Hepatocyte (in vitro differentiated cells): ENCODE data around the gene DHX15. TPM values are rescaled to one million over a fixed set of nuclear protein-coding genes. Genes with fewer than 3 reads are reported as not detected.
A peak's percentile ranks its signal among the peaks of the same experiment; 100 is the strongest.

Source experiments
- DNase-seq: peaks from one replicate; pipeline ENCODE4 v3.0.0-alpha.2; 2016; ENCODE audit warnings: low spot score
- H2AFZ ChIP-seq: fragments of 200-600 bp; sonication (generic); 2 replicates; pipeline ENCODE4 v1.6.0; 2016; ENCODE audit warnings: antibody characterized with exemption, mild to moderate bottlenecking
- H3K27ac ChIP-seq: fragments of 200-600 bp; sonication (generic); 2 replicates; pipeline ENCODE4 v1.5.1; 2016; ENCODE audit warnings: mild to moderate bottlenecking
- H3K27me3 ChIP-seq: fragments of 200-600 bp; sonication (generic); 2 replicates; pipeline ENCODE4 v1.6.1; 2016
- H3K36me3 ChIP-seq: fragments of 200-600 bp; sonication (generic); replicated peaks from 2 replicates; pipeline ENCODE4 v1.5.1; 2016; ENCODE audit warnings: low read depth; ENCODE audit not compliant: insufficient read depth
- H3K4me1 ChIP-seq: fragments of 200-600 bp; sonication (generic); 2 replicates; pipeline ENCODE4 v1.5.1; 2016; ENCODE audit warnings: mild to moderate bottlenecking, moderate library complexity; ENCODE audit not compliant: insufficient read depth
- H3K4me2 ChIP-seq: fragments of 200-600 bp; sonication (generic); 2 replicates; pipeline ENCODE4 v1.6.0; 2016
- H3K4me3 ChIP-seq: fragments of 200-600 bp; sonication (generic); 2 replicates; pipeline ENCODE4 v1.5.1; 2016; ENCODE audit warnings: mild to moderate bottlenecking
- H3K79me2 ChIP-seq: fragments of 200-600 bp; sonication (generic); 2 replicates; pipeline ENCODE4 v1.6.0; 2017; ENCODE audit warnings: mild to moderate bottlenecking
- H3K9me2 ChIP-seq: fragments of 200-600 bp; sonication (generic); replicated peaks from 2 replicates; pipeline ENCODE4 v1.6.0; 2017; ENCODE audit warnings: mild to moderate bottlenecking; ENCODE audit not compliant: insufficient read depth
- H3K9me3 ChIP-seq: fragments of 200-600 bp; sonication (generic); 2 replicates; pipeline ENCODE4 v1.5.1; 2016; ENCODE audit warnings: low read depth, mild to moderate bottlenecking
- H4K20me1 ChIP-seq: fragments of 200-600 bp; sonication (generic); 2 replicates; pipeline ENCODE4 v1.6.0; 2016; ENCODE audit warnings: mild to moderate bottlenecking; ENCODE audit not compliant: insufficient read depth, poor library complexity, severe bottlenecking
- EZH2 ChIP-seq: fragments of 200-600 bp; sonication (generic); IDR thresholded peaks from 2 replicates; pipeline ENCODE4 v1.6.1; 2016; ENCODE audit warnings: antibody characterized with exemption, mild to moderate bottlenecking, borderline replicate concordance
- EZH2phosphoT487 ChIP-seq: fragments of 200-600 bp; sonication (generic); IDR thresholded peaks from one replicate; pipeline ENCODE4 v1.6.1; 2018; ENCODE audit warnings: antibody characterized with exemption, mild to moderate bottlenecking, low read depth, moderate library complexity; ENCODE audit not compliant: unreplicated experiment, severe bottlenecking
- WGBS: methylation state at CpG from one replicate; pipeline ENCODE4 v1.1.6; 2016; ENCODE audit warnings: low lambda C conversion rate; ENCODE audit errors: missing lambda C conversion rate; 5-methylcytosine and 5-hydroxymethylcytosine counted together
- polyA plus RNA-seq: library from polyadenylated mRNA; unstranded; fragments of >200 nt; fragmentation: Nextera tagmentation; extraction: Ambion mirVana; gene quantifications from 2 replicates; pipeline ENCODE4 v1.2.1, GENCODE V29; 2016
- total RNA-seq: library from RNA; depleted of rRNA; stranded (reverse); fragments of >200 nt; gene quantifications from 2 replicates; pipeline ENCODE4 v1.2.3, GENCODE V29; 2014
- TF ChIP-seq, protein P1 (sequence below): fragments of 200-600 bp; sonication (generic); IDR thresholded peaks from 2 replicates; pipeline ENCODE4 v1.5.1; 2016; ENCODE audit warnings: antibody characterized with exemption, mild to moderate bottlenecking; ENCODE audit not compliant: poor library complexity

Gene DHX15
- total and polyA plus RNA-seq, 2 experiments from 2014 or later, result 88.4 to 188 TPM

DNA sequence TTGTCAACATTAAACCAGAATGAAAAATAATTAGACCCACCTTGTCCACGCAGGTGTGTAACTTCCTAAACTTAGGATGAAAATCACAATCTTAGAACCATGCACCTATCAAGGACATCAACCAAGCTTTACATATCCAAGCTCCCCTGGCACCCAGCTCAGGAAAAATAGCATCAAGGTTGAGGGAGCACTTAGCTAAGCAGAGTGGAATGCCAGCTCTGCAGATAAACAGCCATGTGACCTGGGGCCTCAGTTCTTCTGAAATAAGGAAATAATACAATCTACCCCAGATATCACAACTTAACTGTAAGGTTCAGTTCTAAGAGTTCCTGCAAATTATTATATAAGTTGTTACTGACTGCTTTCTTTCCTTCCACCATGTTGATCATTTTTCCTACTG lies 64.7 kb downstream of the DHX15 start:
- peaks cover 26% of the 10 kb centered on the region for H3K79me2 ChIP-seq
- no peaks in the 10 kb centered on the region for H3K9me3 ChIP-seq
- peaks cover 18% of the 10 kb centered on the region for H3K4me1 ChIP-seq
- no peak overlapping the region for H2AFZ ChIP-seq
- no peaks in the 10 kb centered on the region for H3K36me3 ChIP-seq
- TF ChIP-seq EZH2 (no peak), EZH2phosphoT487 (no peak)
- TF ChIP-seq, protein P1, sequence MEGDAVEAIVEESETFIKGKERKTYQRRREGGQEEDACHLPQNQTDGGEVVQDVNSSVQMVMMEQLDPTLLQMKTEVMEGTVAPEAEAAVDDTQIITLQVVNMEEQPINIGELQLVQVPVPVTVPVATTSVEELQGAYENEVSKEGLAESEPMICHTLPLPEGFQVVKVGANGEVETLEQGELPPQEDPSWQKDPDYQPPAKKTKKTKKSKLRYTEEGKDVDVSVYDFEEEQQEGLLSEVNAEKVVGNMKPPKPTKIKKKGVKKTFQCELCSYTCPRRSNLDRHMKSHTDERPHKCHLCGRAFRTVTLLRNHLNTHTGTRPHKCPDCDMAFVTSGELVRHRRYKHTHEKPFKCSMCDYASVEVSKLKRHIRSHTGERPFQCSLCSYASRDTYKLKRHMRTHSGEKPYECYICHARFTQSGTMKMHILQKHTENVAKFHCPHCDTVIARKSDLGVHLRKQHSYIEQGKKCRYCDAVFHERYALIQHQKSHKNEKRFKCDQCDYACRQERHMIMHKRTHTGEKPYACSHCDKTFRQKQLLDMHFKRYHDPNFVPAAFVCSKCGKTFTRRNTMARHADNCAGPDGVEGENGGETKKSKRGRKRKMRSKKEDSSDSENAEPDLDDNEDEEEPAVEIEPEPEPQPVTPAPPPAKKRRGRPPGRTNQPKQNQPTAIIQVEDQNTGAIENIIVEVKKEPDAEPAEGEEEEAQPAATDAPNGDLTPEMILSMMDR, result no peak
- 100% methylated on average over 1 of the region's 1 CpG for WGBS
- H3K9me2 ChIP-seq, result no peaks in the 10 kb centered on the region
- no peaks in the 10 kb centered on the region for H3K27me3 ChIP-seq
- no peaks in the 10 kb centered on the region for H4K20me1 ChIP-seq
- H3K4me3 ChIP-seq, result no peak overlapping the region
- peak; percentile 51 for DNase-seq
- peak overlapping the region; percentile 7 for H3K4me2 ChIP-seq
- peak overlapping the region; percentile 61 for H3K27ac ChIP-seq

DNA sequence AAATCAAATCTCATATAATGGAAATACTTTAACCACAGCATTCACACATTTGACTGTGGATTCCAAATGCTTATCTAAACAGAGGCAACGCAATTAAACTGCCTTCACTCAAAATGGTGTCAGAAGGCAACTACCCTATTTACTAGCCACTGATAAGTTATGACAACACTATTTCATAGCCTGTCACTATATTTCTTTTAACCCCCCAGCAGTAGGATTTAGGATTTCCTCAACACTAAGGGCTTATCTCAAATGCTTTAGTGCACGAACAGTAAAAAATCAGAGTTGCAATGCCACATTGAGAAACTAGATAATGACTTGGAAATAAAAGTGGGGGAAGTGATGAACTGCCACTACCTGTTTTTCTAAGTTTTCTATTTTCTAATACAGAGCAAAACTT lies 66.7 kb downstream of the DHX15 start:
- Histone ChIP-seq H2AFZ (no peak overlapping the region), H3K4me2 (no peak overlapping the region), H3K27ac (no peak overlapping the region), H3K27me3 (no peaks in the 10 kb centered on the region), H3K9me3 (no peaks in the 10 kb centered on the region), H3K4me3 (no peak overlapping the region), H3K9me2 (no peaks in the 10 kb centered on the region), H3K79me2 (peaks cover 15% of the 10 kb centered on the region), H3K36me3 (no peaks in the 10 kb centered on the region), H3K4me1 (peaks cover 18% of the 10 kb centered on the region), H4K20me1 (no peaks in the 10 kb centered on the region)
- WGBS, result 66% methylated on average over 2 of the region's 2 CpGs
- TF ChIP-seq EZH2, result no peak
- TF ChIP-seq, protein P1, result no peak
- no peak for TF ChIP-seq EZH2phosphoT487
- DNase-seq, result no peak

DNA sequence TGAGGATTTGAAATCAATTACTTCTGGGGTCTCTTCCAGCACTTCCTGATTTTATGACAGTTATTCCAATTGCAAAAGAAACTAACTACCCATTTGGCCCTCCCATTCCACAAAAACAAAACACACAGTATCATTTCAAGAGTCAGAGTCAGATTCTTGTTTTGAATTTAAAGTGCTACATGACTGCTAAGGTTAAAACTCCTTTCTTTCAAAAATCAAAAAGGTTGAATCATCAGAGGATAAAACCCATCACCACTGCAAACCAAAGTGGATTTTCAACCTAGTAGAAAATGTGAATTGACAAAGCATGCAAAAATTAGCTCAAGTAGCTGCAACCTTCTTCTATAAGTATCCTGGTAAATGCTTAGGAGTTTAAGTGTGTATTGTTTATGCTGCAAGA lies 67.4 kb downstream of the DHX15 start:
- peaks cover 18% of the 10 kb centered on the region for H3K4me1 ChIP-seq
- H3K36me3 ChIP-seq, result no peaks in the 10 kb centered on the region
- H4K20me1 ChIP-seq, result no peaks in the 10 kb centered on the region
- no peaks in the 10 kb centered on the region for H3K9me3 ChIP-seq
- H3K4me3 ChIP-seq, result no peak overlapping the region
- H3K27ac ChIP-seq, result no peak overlapping the region
- H3K9me2 ChIP-seq, result no peaks in the 10 kb centered on the region
- DNase-seq, result no peak
- TF ChIP-seq, protein P1, result no peak
- no peak for TF ChIP-seq EZH2
- no peak for TF ChIP-seq EZH2phosphoT487
- no peak overlapping the region for H2AFZ ChIP-seq
- no peak overlapping the region for H3K4me2 ChIP-seq
- H3K79me2 ChIP-seq, result peaks cover 10% of the 10 kb centered on the region
- no peaks in the 10 kb centered on the region for H3K27me3 ChIP-seq

DNA sequence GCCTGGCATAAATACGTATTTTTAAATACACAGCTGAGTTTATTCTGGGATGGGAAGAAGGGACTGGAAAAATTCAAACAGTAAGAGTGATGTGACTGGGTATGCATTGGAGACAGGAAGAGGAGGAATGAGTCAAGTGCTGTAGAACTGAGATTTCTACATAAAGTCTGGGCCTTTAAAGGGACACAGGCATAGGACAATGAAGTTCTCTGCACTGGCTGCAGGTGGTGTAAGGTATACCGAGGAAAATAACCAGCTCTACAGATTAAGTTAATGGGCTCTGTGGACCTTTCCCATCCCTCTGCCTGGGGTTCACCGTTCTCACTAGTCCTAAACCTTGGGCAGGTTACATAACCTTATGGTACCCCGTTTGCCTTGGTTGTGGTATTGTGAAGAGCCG lies 68.7 kb downstream of the DHX15 start:
- H2AFZ ChIP-seq, result no peak overlapping the region
- H4K20me1 ChIP-seq, result no peaks in the 10 kb centered on the region
- peaks cover 5% of the 10 kb centered on the region for H3K79me2 ChIP-seq
- H3K36me3 ChIP-seq, result no peaks in the 10 kb centered on the region
- no peak for DNase-seq
- 91% methylated on average over 5 of the region's 5 CpGs for WGBS
- H3K4me1 ChIP-seq, result peaks cover 18% of the 10 kb centered on the region
- no peaks in the 10 kb centered on the region for H3K27me3 ChIP-seq
- no peaks in the 10 kb centered on the region for H3K9me2 ChIP-seq
- TF ChIP-seq, protein P1, result no peak
- TF ChIP-seq EZH2, result no peak
- TF ChIP-seq EZH2phosphoT487, result no peak
- no peak overlapping the region for H3K27ac ChIP-seq
- no peak overlapping the region for H3K4me2 ChIP-seq
- H3K9me3 ChIP-seq, result no peaks in the 10 kb centered on the region
- no peak overlapping the region for H3K4me3 ChIP-seq
